Smooth muscle cell (in vitro differentiated cells): ENCODE data around the gene MED25. TPM values are rescaled to one million over a fixed set of nuclear protein-coding genes. Genes with fewer than 3 reads are reported as not detected.

ENCODE experiments used
- DNase-seq: peaks from one replicate; lab custom pipeline; 2025; ENCODE audit not compliant: unreplicated experiment; lab: John Stamatoyannopoulos, UW
- H2AFZ ChIP-seq: fragments of 200-600 bp; sonication (generic); 2 replicates; pipeline ENCODE4 v1.6.0; 2016; ENCODE audit warnings: antibody characterized with exemption, low read depth, mild to moderate bottlenecking
- H3F3A ChIP-seq: fragments of 200-600 bp; sonication (generic); 2 replicates; pipeline ENCODE4 v1.6.0; 2017; ENCODE audit warnings: antibody characterized with exemption, low read depth
- H3K27ac ChIP-seq: fragments of 200-600 bp; sonication (generic); 2 replicates; pipeline ENCODE4 v1.5.1; 2016; ENCODE audit warnings: low read depth, mild to moderate bottlenecking
- H3K27me3 ChIP-seq: fragments of 200-600 bp; sonication (generic); 2 replicates; pipeline ENCODE4 v1.6.1; 2016; ENCODE audit warnings: low read depth, mild to moderate bottlenecking
- H3K36me3 ChIP-seq: fragments of 200-600 bp; sonication (generic); 2 replicates; pipeline ENCODE4 v1.5.1; 2016; ENCODE audit warnings: low read depth
- H3K4me1 ChIP-seq: fragments of 200-600 bp; sonication (generic); 2 replicates; pipeline ENCODE4 v1.5.1; 2016; ENCODE audit warnings: low read depth
- H3K4me2 ChIP-seq: fragments of 200-600 bp; sonication (generic); 2 replicates; pipeline ENCODE4 v1.6.0; 2016; ENCODE audit warnings: mild to moderate bottlenecking
- H3K4me3 ChIP-seq: fragments of 200-600 bp; sonication (generic); 2 replicates; pipeline ENCODE4 v1.5.1; 2016; ENCODE audit warnings: mild to moderate bottlenecking
- H3K79me2 ChIP-seq: fragments of 200-600 bp; sonication (generic); 2 replicates; pipeline ENCODE4 v1.6.0; 2016; ENCODE audit warnings: low read depth, mild to moderate bottlenecking
- H3K9ac ChIP-seq: fragments of 200-600 bp; sonication (generic); 2 replicates; pipeline ENCODE4 v1.6.0; 2016; ENCODE audit warnings: low read depth
- H3K9me3 ChIP-seq: fragments of 200-600 bp; sonication (generic); replicated peaks from 2 replicates; pipeline ENCODE4 v1.5.1; 2016; ENCODE audit warnings: low read depth
- H4K20me1 ChIP-seq: fragments of 200-600 bp; sonication (generic); 2 replicates; pipeline ENCODE4 v1.6.0; 2016; ENCODE audit warnings: low read depth
- WGBS: methylation state at CpG from one replicate; pipeline ENCODE4 v1.1.7; 2016; ENCODE audit warnings: low lambda C conversion rate; 5-methylcytosine and 5-hydroxymethylcytosine counted together
- polyA plus RNA-seq: library from polyadenylated mRNA; unstranded; fragments of >200 nt; fragmentation: Nextera tagmentation; extraction: Ambion mirVana; gene quantifications from 2 replicates; pipeline ENCODE4 v1.2.1, GENCODE V29; 2016
- total RNA-seq: library from RNA; depleted of rRNA; stranded (reverse); fragments of >200 nt; gene quantifications from 2 replicates; pipeline ENCODE4 v1.2.3, GENCODE V29; 2014
- TF ChIP-seq, protein P1 (sequence below): fragments of 200-600 bp; sonication (generic); IDR thresholded peaks from 2 replicates; pipeline ENCODE4 v1.5.1; 2017; ENCODE audit warnings: borderline replicate concordance, mild to moderate bottlenecking, antibody characterized with exemption; ENCODE audit not compliant: insufficient read depth, poor library complexity, severe bottlenecking

The MED25 gene
- total and polyA plus RNA-seq, 2 experiments from 2014 or later: 20.4 to 34.1 TPM

DNA sequence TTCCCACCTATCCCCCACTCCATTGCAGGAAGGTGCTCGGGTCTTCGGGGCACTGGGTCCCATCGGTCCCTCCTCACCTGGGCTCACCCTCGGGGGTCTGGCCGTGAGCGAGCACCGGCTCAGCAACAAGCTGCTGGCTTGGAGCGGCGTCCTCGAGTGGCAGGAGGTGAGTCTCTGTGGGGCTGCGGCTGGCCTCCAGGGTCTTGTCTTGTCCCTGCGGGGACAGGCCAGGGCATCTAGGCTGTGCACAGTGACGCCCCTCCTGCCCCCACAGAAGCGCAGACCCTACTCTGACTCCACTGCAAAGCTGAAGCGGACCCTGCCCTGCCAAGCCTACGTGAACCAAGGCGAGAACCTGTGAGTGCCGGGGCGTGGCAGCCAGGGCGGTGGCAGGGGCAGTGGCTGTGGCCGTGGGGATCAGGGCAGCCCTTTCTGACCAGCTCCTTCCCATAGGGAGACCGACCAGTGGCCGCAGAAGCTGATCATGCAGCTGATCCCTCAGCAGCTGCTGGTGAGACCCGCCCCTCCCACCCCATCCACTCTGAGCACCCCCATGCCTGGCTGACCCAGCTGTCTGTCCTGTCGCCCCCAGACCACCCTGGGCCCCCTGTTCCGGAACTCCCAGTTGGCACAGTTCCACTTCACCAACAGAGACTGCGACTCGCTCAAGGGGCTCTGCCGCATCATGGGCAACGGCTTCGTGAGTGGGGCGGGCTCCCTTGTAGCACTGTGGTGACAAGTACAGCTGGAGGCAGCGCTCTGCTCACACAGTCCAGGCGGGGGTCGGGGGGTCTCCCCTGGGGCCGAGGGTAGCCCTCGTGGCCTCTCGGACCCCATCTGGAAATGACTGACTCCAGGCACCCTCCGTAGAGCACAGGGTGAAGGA is 36.5 kb downstream of the MED25 start:
- Histone ChIP-seq H3K4me3 (no peak overlapping the region), H3F3A (peaks cover 39% of the 10 kb centered on the region), H3K4me1 (peaks cover 13% of the 10 kb centered on the region), H2AFZ (no peak overlapping the region), H3K4me2 (no peak overlapping the region), H3K36me3 (no peaks in the 10 kb centered on the region), H4K20me1 (peaks cover 77% of the 10 kb centered on the region), H3K9ac (no peak overlapping the region), H3K27ac (no peak overlapping the region), H3K27me3 (no peaks in the 10 kb centered on the region), H3K9me3 (no peaks in the 10 kb centered on the region), H3K79me2 (peaks cover 46% of the 10 kb centered on the region)
- TF ChIP-seq, protein P1, sequence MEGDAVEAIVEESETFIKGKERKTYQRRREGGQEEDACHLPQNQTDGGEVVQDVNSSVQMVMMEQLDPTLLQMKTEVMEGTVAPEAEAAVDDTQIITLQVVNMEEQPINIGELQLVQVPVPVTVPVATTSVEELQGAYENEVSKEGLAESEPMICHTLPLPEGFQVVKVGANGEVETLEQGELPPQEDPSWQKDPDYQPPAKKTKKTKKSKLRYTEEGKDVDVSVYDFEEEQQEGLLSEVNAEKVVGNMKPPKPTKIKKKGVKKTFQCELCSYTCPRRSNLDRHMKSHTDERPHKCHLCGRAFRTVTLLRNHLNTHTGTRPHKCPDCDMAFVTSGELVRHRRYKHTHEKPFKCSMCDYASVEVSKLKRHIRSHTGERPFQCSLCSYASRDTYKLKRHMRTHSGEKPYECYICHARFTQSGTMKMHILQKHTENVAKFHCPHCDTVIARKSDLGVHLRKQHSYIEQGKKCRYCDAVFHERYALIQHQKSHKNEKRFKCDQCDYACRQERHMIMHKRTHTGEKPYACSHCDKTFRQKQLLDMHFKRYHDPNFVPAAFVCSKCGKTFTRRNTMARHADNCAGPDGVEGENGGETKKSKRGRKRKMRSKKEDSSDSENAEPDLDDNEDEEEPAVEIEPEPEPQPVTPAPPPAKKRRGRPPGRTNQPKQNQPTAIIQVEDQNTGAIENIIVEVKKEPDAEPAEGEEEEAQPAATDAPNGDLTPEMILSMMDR: no peak
- 96% methylated on average over 39 of the region's 39 CpGs for WGBS
- no peak for DNase-seq

DNA sequence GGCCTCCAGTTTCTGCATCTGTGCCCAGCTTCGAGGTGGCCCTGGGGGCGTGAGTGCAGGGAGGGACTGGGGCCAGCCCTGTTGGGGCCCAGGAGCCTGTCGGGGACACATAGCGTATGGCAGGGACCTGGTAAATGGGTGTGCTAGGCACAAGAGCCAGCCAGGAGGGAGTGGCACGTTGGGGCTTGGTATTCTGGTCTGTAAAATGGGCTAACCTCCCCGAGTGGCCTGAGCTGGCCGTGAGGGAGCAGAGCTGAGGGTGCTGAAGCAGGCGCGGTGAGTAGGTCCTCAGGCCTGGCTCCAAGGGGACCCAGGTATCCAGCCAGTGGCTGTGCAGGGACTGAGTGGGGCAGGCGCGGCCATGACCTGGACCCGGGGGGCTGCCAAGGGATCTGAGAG is 37.2 kb downstream of the MED25 start:
- peaks cover 82% of the 10 kb centered on the region for H4K20me1 ChIP-seq
- H3K27ac ChIP-seq: no peak overlapping the region
- TF ChIP-seq, protein P1: no peak

DNA sequence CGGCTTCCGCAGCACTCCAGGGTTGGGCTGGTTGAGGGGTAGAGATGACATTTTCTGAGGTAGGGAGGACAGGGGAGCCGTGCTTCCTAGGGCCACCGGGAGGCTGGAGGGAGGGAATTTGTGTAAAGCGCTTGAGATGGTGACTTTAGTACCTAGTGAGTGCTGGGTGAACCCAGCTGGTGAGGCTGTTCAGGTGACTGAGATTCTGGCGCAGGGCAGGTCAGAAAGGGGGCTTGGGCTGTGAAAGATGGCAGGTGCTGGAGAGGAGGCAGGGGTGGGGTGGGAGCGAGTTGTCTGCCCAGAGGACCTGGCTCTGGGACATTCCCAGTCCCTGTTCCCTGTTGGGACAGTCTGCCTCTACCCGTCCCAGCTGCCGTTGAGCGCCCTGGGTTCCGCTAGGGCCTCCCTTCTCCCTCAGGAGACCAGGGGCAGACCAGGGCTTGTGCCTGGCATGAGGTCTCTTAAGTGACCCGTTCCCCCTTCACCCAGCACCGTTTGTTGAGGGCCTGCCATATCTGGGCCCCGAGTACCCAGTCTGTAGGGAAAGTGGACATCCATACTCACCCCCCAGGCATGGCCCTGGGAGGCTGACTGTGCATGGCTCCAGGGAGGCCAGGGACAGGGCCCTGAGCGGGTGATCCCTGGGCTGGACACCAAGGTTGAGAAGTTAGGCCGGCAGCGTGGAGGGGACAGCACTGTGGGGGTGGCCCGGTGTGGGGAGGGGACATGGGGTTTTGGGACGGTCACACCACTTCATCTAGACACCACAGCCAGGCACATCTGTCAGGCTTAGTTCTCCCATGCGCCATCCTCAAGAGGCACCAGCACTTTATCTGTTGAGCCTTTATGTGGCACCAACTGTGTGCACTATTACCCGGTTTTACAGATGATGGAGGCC is 37.8 kb downstream of the MED25 start:
- Histone ChIP-seq H3K9ac (no peak overlapping the region), H3K4me2 (no peak overlapping the region), H3K4me3 (no peak overlapping the region), H2AFZ (no peak overlapping the region), H3K36me3 (no peaks in the 10 kb centered on the region), H3K9me3 (no peaks in the 10 kb centered on the region), H3K27me3 (no peaks in the 10 kb centered on the region), H3F3A (peaks cover 39% of the 10 kb centered on the region), H3K27ac (no peak overlapping the region), H3K79me2 (peaks cover 39% of the 10 kb centered on the region), H3K4me1 (peaks cover 13% of the 10 kb centered on the region), H4K20me1 (peaks cover 82% of the 10 kb centered on the region)
- WGBS: 87% methylated on average over 18 of the region's 21 CpGs
- no peak for DNase-seq
- TF ChIP-seq, protein P1: no peak

More for the DNA sequence above, 37.2 kb downstream of the MED25 start:
- H2AFZ ChIP-seq: no peak overlapping the region
- no peak overlapping the region for H3K4me3 ChIP-seq
- WGBS: 94% methylated on average over 12 of the region's 12 CpGs
- no peak overlapping the region for H3K4me2 ChIP-seq
- peaks cover 13% of the 10 kb centered on the region for H3K4me1 ChIP-seq
- H3K79me2 ChIP-seq: peaks cover 39% of the 10 kb centered on the region
- DNase-seq: no peak
- H3K36me3 ChIP-seq: no peaks in the 10 kb centered on the region
- H3K9ac ChIP-seq: no peak overlapping the region
- H3K27me3 ChIP-seq: no peaks in the 10 kb centered on the region
- H3F3A ChIP-seq: peaks cover 36% of the 10 kb centered on the region
- H3K9me3 ChIP-seq: no peaks in the 10 kb centered on the region
